GM19238 (cell line): ENCODE results near the gene SLC26A2.

Source experiments
- DNase-seq: peaks from one replicate; pipeline ENCODE4 v3.0.0; 2011; ENCODE audit warnings: low spot score; ENCODE audit not compliant: insufficient read length

The SLC26A2 gene

GRCh38 chr5:149961186-149961685 lies 678 bp downstream of the SLC26A2 start:
- DNase-seq: no peak

- no peak for DNase-seq
These were observed 1.4 kb downstream of the SLC26A2 start for GRCh38 chr5:149961957-149962409.

GRCh38 chr5:149962601-149963300 lies 2.2 kb downstream of the SLC26A2 start:
- no peak for DNase-seq

GRCh38 chr5:149963729-149964128 lies 3.2 kb downstream of the SLC26A2 start:
- no peak for DNase-seq

GRCh38 chr5:149966946-149967345 lies 6.4 kb downstream of the SLC26A2 start:
- DNase-seq: no peak

GRCh38 chr5:149969181-149969930 lies 8.8 kb downstream of the SLC26A2 start:
- DNase-seq: no peak

GRCh38 chr5:149975409-149975808 lies 14.9 kb downstream of the SLC26A2 start:
- no peak for DNase-seq

GRCh38 chr5:149979896-149980295 lies 19.3 kb downstream of the SLC26A2 start:
- no peak for DNase-seq

- no peak for DNase-seq
These were observed 20.6 kb downstream of the SLC26A2 start for GRCh38 chr5:149981206-149981605.

- DNase-seq: no peak
These were observed 21.9 kb downstream of the SLC26A2 start for GRCh38 chr5:149982505-149982904.

GRCh38 chr5:149988126-149988525 lies 27.6 kb downstream of the SLC26A2 start:
- no peak for DNase-seq

- DNase-seq: peak; percentile 39
These were observed 30.2 kb downstream of the SLC26A2 start for GRCh38 chr5:149990518-149991376.

GRCh38 chr5:149993471-149993870 lies 32.9 kb downstream of the SLC26A2 start:
- DNase-seq: no peak

- DNase-seq: no peak
These were observed 35.0 kb downstream of the SLC26A2 start for GRCh38 chr5:149995385-149996204.

GRCh38 chr5:149996205-149996890 lies 35.8 kb downstream of the SLC26A2 start:
- no peak for DNase-seq

GRCh38 chr5:149998281-149998680 lies 37.7 kb downstream of the SLC26A2 start:
- no peak for DNase-seq

- no peak for DNase-seq
These were observed 38.8 kb downstream of the SLC26A2 start for GRCh38 chr5:149999359-149999758.

- DNase-seq: no peak
These were observed 39.3 kb downstream of the SLC26A2 start for GRCh38 chr5:149999866-150000255.

- DNase-seq: peak; percentile 88
These were observed 39.9 kb downstream of the SLC26A2 start, which contains the start of the genes HMGXB3 and TIGD6 for GRCh38 chr5:150000256-150000989. TSS of gene HMGXB3 (plus strand) at chr5:150000739. CDS start at chr5:150004853, 4,114 bp downstream. TSS of gene TIGD6 (minus strand) at chr5:150000654. CDS start at chr5:149996348, 4,306 bp downstream.
